ENCODE data around the gene CDH11. TPM values are rescaled to one million over a fixed set of nuclear protein-coding genes. Genes with fewer than 3 reads are reported as not detected.

CDH11 gene
- total and polyA plus RNA-seq, 10 of the 15 experiments (the other 5 are each of a cell fraction or from before 2014, with no cell fraction given) = 0.31 to 9.7 (median 0.87) TPM

DNA sequence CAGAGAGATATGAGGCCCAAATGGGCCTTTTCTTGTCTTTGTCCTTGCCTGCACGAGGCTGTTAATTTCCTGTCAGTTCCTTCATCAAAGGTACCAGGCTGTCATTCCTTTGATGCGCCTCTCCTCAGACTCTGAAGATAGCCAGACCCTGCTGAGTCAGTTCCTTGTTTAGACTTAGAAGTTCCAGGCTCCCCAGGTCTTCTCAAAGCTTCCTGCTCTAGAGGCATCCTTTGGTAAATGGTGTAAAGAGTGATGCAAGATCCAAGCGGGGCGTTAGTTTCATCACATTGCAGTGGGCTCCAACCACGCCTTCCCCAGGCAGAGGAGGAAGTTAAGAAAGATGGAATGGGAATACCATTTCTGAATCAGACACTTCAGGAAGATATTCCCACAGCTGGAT is 4.0 kb upstream of the CDH11 start:
- Histone ChIP-seq H3K27ac (ENCODE audit: control insufficient read depth, insufficient read depth) (no peak overlapping the region), H3K9me3 (replicated peaks; ENCODE audit: control insufficient read depth, insufficient read depth, low read length) (no peaks in the 10 kb centered on the region; the same call in 2 of the 3 replicates), H3K4me3 (no peak overlapping the region), H3K9ac (ENCODE audit: control insufficient read depth, insufficient read depth, low read length) (no peak overlapping the region), H3K27me3 (replicated peaks in 1 of 2; ENCODE audit: control insufficient read depth in 2 of 2, insufficient read depth in 2 of 2, low read length in 1 of 2) (no peaks in the 10 kb centered on the region), H2AFZ (ENCODE audit: control insufficient read depth, low read depth, low read length) (no peak overlapping the region), H3K4me1 (ENCODE audit: control insufficient read depth, insufficient read depth, low read length) (no peaks in the 10 kb centered on the region), H3K79me2 (ENCODE audit: control insufficient read depth, insufficient read depth, low read length) (no peaks in the 10 kb centered on the region), H3K4me2 (ENCODE audit: control insufficient read depth, insufficient read depth) (no peak overlapping the region), H4K20me1 (ENCODE audit: control insufficient read depth, insufficient read depth) (no peaks in the 10 kb centered on the region), H3K36me3 (ENCODE audit: control insufficient read depth in 2 of 2, insufficient read depth in 2 of 2, low read length in 1 of 2) (no peaks in the 10 kb centered on the region)
- no peak for TF ChIP-seq EED (IDR thresholded peaks at IDR 0.05; ENCODE audit: low read depth)
- TF ChIP-seq, protein P1, sequence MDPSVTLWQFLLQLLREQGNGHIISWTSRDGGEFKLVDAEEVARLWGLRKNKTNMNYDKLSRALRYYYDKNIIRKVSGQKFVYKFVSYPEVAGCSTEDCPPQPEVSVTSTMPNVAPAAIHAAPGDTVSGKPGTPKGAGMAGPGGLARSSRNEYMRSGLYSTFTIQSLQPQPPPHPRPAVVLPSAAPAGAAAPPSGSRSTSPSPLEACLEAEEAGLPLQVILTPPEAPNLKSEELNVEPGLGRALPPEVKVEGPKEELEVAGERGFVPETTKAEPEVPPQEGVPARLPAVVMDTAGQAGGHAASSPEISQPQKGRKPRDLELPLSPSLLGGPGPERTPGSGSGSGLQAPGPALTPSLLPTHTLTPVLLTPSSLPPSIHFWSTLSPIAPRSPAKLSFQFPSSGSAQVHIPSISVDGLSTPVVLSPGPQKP (IDR thresholded peaks at IDR 0.05; ENCODE audit: low read depth, low read length) = no peak
- no peak for TF ChIP-seq SIX5 (IDR thresholded peaks at IDR 0.05; ENCODE audit: low read depth, low read length, severe bottlenecking)
- TF ChIP-seq, protein P2, sequence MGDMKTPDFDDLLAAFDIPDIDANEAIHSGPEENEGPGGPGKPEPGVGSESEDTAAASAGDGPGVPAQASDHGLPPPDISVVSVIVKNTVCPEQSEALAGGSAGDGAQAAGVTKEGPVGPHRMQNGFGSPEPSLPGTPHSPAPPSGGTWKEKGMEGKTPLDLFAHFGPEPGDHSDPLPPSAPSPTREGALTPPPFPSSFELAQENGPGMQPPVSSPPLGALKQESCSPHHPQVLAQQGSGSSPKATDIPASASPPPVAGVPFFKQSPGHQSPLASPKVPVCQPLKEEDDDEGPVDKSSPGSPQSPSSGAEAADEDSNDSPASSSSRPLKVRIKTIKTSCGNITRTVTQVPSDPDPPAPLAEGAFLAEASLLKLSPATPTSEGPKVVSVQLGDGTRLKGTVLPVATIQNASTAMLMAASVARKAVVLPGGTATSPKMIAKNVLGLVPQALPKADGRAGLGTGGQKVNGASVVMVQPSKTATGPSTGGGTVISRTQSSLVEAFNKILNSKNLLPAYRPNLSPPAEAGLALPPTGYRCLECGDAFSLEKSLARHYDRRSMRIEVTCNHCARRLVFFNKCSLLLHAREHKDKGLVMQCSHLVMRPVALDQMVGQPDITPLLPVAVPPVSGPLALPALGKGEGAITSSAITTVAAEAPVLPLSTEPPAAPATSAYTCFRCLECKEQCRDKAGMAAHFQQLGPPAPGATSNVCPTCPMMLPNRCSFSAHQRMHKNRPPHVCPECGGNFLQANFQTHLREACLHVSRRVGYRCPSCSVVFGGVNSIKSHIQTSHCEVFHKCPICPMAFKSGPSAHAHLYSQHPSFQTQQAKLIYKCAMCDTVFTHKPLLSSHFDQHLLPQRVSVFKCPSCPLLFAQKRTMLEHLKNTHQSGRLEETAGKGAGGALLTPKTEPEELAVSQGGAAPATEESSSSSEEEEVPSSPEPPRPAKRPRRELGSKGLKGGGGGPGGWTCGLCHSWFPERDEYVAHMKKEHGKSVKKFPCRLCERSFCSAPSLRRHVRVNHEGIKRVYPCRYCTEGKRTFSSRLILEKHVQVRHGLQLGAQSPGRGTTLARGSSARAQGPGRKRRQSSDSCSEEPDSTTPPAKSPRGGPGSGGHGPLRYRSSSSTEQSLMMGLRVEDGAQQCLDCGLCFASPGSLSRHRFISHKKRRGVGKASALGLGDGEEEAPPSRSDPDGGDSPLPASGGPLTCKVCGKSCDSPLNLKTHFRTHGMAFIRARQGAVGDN (IDR thresholded peaks at IDR 0.05) = no peak
- TF ChIP-seq YY1 (IDR thresholded peaks at IDR 0.05; ENCODE audit: low read depth, low read length) = no peak
- TF ChIP-seq, protein P3, sequence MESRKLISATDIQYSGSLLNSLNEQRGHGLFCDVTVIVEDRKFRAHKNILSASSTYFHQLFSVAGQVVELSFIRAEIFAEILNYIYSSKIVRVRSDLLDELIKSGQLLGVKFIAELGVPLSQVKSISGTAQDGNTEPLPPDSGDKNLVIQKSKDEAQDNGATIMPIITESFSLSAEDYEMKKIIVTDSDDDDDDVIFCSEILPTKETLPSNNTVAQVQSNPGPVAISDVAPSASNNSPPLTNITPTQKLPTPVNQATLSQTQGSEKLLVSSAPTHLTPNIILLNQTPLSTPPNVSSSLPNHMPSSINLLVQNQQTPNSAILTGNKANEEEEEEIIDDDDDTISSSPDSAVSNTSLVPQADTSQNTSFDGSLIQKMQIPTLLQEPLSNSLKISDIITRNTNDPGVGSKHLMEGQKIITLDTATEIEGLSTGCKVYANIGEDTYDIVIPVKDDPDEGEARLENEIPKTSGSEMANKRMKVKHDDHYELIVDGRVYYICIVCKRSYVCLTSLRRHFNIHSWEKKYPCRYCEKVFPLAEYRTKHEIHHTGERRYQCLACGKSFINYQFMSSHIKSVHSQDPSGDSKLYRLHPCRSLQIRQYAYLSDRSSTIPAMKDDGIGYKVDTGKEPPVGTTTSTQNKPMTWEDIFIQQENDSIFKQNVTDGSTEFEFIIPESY (IDR thresholded peaks at IDR 0.05) = no peak
- TF ChIP-seq, protein P4, sequence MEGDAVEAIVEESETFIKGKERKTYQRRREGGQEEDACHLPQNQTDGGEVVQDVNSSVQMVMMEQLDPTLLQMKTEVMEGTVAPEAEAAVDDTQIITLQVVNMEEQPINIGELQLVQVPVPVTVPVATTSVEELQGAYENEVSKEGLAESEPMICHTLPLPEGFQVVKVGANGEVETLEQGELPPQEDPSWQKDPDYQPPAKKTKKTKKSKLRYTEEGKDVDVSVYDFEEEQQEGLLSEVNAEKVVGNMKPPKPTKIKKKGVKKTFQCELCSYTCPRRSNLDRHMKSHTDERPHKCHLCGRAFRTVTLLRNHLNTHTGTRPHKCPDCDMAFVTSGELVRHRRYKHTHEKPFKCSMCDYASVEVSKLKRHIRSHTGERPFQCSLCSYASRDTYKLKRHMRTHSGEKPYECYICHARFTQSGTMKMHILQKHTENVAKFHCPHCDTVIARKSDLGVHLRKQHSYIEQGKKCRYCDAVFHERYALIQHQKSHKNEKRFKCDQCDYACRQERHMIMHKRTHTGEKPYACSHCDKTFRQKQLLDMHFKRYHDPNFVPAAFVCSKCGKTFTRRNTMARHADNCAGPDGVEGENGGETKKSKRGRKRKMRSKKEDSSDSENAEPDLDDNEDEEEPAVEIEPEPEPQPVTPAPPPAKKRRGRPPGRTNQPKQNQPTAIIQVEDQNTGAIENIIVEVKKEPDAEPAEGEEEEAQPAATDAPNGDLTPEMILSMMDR (IDR thresholded peaks at IDR 0.05 in 2 of 3, conservative IDR thresholded peaks at IDR 0.05 in 1 of 3; ENCODE audit: control insufficient read depth in 2 of 3, extremely low read depth in 1 of 3, insufficient read depth in 1 of 3, low read depth in 3 of 3, low read length in 3 of 3) = no peak
- in situ Hi-C loops (cut with MboI) = no loop called here
- BruUV-seq (replicated peaks) = no TSS peak
- CTCF ChIA-PET = no interaction called here
- SMC1A ChIA-PET (ENCODE audit: uncharacterized antibody, unreplicated experiment) = interaction anchor here (1.8 kb wide), 1 partner anchor 11 kb away, joined by 4 read pairs; no protein-coding TSS in a partner anchor
- no peak for FAIRE-seq
- no peak for DNase-seq (ENCODE audit: low read depth, low spot score)
- intact Hi-C loops (cut with micrococcal nuclease; ENCODE audit: unreplicated experiment) = no loop called here
- ATAC-seq = no peak
- 17% methylated on average over 5 of the region's 5 CpGs for WGBS (ENCODE audit: insufficient coverage, insufficient replicate concordance, low lambda C conversion rate, missing lambda C conversion rate)
- RAD21 ChIA-PET (ENCODE audit: unreplicated experiment) = no interaction called here
- POLR2A ChIA-PET = no interaction called here

All from GM12878 (cell line).